Peyer's patch (tissue), 4 donors: ENCODE results near the gene CC2D1B. TPM values are rescaled to one million over a fixed set of nuclear protein-coding genes. Genes with fewer than 3 reads are reported as not detected.

ENCODE experiments used
- DNase-seq, 3 donors: peaks; one replicate each; pipeline ENCODE4 v3.0.0-alpha.2; 2017 to 2019
- H3K27ac ChIP-seq, 4 donors: fragments of 200-600 bp; sonication (generic); one replicate each; pipeline ENCODE4 v1.5.1; 2016 to 2019
- H3K27me3 ChIP-seq, 2 donors: fragments of 200-600 bp; sonication (generic); one replicate each; pipeline ENCODE4 v1.5.1; 2019
- H3K36me3 ChIP-seq, 3 donors: fragments of 200-600 bp; sonication (generic); one replicate each; pipeline ENCODE4 v1.5.1; 2016 to 2019
- H3K4me1 ChIP-seq, 4 donors: fragments of 200-600 bp; sonication (generic); one replicate each; pipeline ENCODE4 v1.5.1; 2016 to 2019
- H3K4me3 ChIP-seq, 4 donors: fragments of 200-600 bp; sonication (generic); 1 replicate in 3 of 4; 2 replicates in 1 of 4; pipeline ENCODE4 v1.5.1; 2016 to 2019; ENCODE audit warnings: mild to moderate bottlenecking in 1 of 4
- H3K9me3 ChIP-seq, 4 donors: fragments of 200-600 bp; sonication (generic); one replicate each; pipeline ENCODE4 v1.5.1; 2016 to 2019; ENCODE audit warnings: mild to moderate bottlenecking in 1 of 4
- CTCF ChIP-seq, 6 experiments: fragments of 450-650 bp in 4 of 6; fragments of 200-600 bp in 2 of 6; sonication (generic) in 1 of 6; IDR thresholded peaks; one replicate each; pipeline ENCODE4 v1.5.1; 2017 to 2019; ENCODE audit warnings: antibody characterized with exemption in 6 of 6, mild to moderate bottlenecking in 3 of 6, moderate library complexity in 1 of 6
- POLR2A ChIP-seq, 2 donors: fragments of 450-650 bp; IDR thresholded peaks; one replicate each; pipeline ENCODE4 v1.5.1; 2017; ENCODE audit warnings: antibody characterized with exemption in 2 of 2, mild to moderate bottlenecking in 2 of 2, moderate library complexity in 2 of 2
- total RNA-seq, 4 donors: library from RNA; depleted of rRNA; stranded (reverse); fragments of >200 nt; gene quantifications; one replicate each; pipeline ENCODE4 v1.1.0, GENCODE V29; 2016

CC2D1B gene
- total RNA-seq, result 10 to 100 TPM; 48.4 to 61.2 (median 52.2) TPM

GRCh38 chr1:52365746-52366516 is at the start of gene CC2D1B:
Gene CC2D1B, minus strand, starts transcription at chr1:52366205. Its CDS starts 1,585 bp downstream, at chr1:52364620.
- peak within 1 kb of the TSS; percentile 91 to 93 (median 91) for H3K4me3 ChIP-seq
- H3K27ac ChIP-seq, result peak within 1 kb of the TSS; percentile 94 to 99 (median 96)
- H3K27me3 ChIP-seq, result no peaks in the 10 kb centered on the region
- peaks cover 0 to 21% (median 0%) of the 10 kb centered on the region in 3 donors for H3K36me3 ChIP-seq
- TF ChIP-seq POLR2A (IDR thresholded peaks at IDR 0.05) (peak; percentile 93 to 95), CTCF (IDR thresholded peaks at IDR 0.05) (peak in 4 of 6 experiments; percentile 40 to 61 (median 57))
- H3K9me3 ChIP-seq, result no peaks in the 10 kb centered on the region
- DNase-seq, result peak; percentile 97 to 100 (median 99)
- H3K4me1 ChIP-seq, result peaks cover 3 to 13% (median 8%) of the 10 kb centered on the region in 4 donors

- Histone ChIP-seq H3K9me3 (no peaks in the 10 kb centered on the region), H3K27me3 (no peaks in the 10 kb centered on the region), H3K4me1 (peaks cover 0 to 14% (median 0%) of the 10 kb centered on the region in 4 donors), H3K27ac (peak overlapping the region in 1 of 4 donors; percentile 83), H3K36me3 (peaks cover 0 to 92% (median 8%) of the 10 kb centered on the region in 3 donors), H3K4me3 (no peak overlapping the region)
- TF ChIP-seq CTCF (IDR thresholded peaks at IDR 0.05), result no peak
- no peak for TF ChIP-seq POLR2A (IDR thresholded peaks at IDR 0.05)
- DNase-seq, result no peak
Observed at GRCh38 chr1:52414942-52415341, 48.9 kb upstream of the CC2D1B start.

GRCh38 chr1:52413410-52413989 is 47.5 kb upstream of the CC2D1B start:
- peak overlapping the region in 3 of 4 donors; percentile 21 to 83 (median 72) for H3K27ac ChIP-seq
- H3K9me3 ChIP-seq, result no peaks in the 10 kb centered on the region
- peak overlapping the region in 1 of 4 donors; percentile 13 for H3K4me3 ChIP-seq
- H3K36me3 ChIP-seq, result peaks cover 0 to 100% (median 8%) of the 10 kb centered on the region in 3 donors
- DNase-seq, result peak in 2 of 3 donors; percentile 73 to 75
- H3K27me3 ChIP-seq, result no peaks in the 10 kb centered on the region
- H3K4me1 ChIP-seq, result peaks cover 0 to 8% (median 0%) of the 10 kb centered on the region in 4 donors
- TF ChIP-seq POLR2A (IDR thresholded peaks at IDR 0.05) (peak in 1 of 2 donors; percentile 16), CTCF (IDR thresholded peaks at IDR 0.05) (no peak)

GRCh38 chr1:52404975-52405338 is 39.0 kb upstream of the CC2D1B start:
- H3K36me3 ChIP-seq, result peaks cover 0 to 34% (median 0%) of the 10 kb centered on the region in 3 donors
- H3K4me1 ChIP-seq, result peaks cover 0 to 28% (median 8%) of the 10 kb centered on the region in 4 donors
- DNase-seq, result no peak
- no peak for TF ChIP-seq POLR2A (IDR thresholded peaks at IDR 0.05)
- no peak for TF ChIP-seq CTCF (IDR thresholded peaks at IDR 0.05)
- no peaks in the 10 kb centered on the region for H3K27me3 ChIP-seq
- no peaks in the 10 kb centered on the region for H3K9me3 ChIP-seq
- H3K27ac ChIP-seq, result peak overlapping the region; percentile 86 to 95 (median 93)
- peak overlapping the region; percentile 72 to 86 (median 78) for H3K4me3 ChIP-seq

- DNase-seq, result peak; percentile 98 to 100 (median 99)
- TF ChIP-seq CTCF (IDR thresholded peaks at IDR 0.05), result peak in 4 of 6 experiments; percentile 33 to 70 (median 62)
- TF ChIP-seq POLR2A (IDR thresholded peaks at IDR 0.05), result peak; percentile 66 to 73
- no peaks in the 10 kb centered on the region for H3K27me3 ChIP-seq
- H3K4me3 ChIP-seq, result peak within 1 kb of the TSS; percentile 72 to 86 (median 78)
- H3K36me3 ChIP-seq, result peaks cover 0 to 28% (median 0%) of the 10 kb centered on the region in 3 donors
- no peaks in the 10 kb centered on the region for H3K9me3 ChIP-seq
- H3K4me1 ChIP-seq, result peaks cover 0 to 28% (median 8%) of the 10 kb centered on the region in 4 donors
- H3K27ac ChIP-seq, result peak within 1 kb of the TSS; percentile 86 to 95 (median 93)
Observed at GRCh38 chr1:52404116-52404974, 38.3 kb upstream of the CC2D1B start, which contains the start of the genes ORC1 and PRPF38A. Gene ORC1, minus strand, starts transcription at chr1:52404423. Its CDS starts 2,200 bp downstream, at chr1:52402223. Gene PRPF38A, plus strand, starts transcription at chr1:52404602. Its CDS starts 148 bp downstream, at chr1:52404750.
